GM21619 (cell line): ENCODE measurements around the gene PIGK.
A peak's percentile ranks its signal among the peaks of the same experiment; 100 is the strongest.
"Not testable (repeated sequence)": the region's sequence is repeated elsewhere in the genome, so short reads cannot be mapped to it uniquely, and the experiment has no call there.

Experiments
- ATAC-seq: cut with Tn5 transposase; IDR thresholded peaks from one replicate; pipeline ENCODE4 v1.9.1; 2021; ENCODE audit not compliant: unreplicated experiment

Gene PIGK

DNA sequence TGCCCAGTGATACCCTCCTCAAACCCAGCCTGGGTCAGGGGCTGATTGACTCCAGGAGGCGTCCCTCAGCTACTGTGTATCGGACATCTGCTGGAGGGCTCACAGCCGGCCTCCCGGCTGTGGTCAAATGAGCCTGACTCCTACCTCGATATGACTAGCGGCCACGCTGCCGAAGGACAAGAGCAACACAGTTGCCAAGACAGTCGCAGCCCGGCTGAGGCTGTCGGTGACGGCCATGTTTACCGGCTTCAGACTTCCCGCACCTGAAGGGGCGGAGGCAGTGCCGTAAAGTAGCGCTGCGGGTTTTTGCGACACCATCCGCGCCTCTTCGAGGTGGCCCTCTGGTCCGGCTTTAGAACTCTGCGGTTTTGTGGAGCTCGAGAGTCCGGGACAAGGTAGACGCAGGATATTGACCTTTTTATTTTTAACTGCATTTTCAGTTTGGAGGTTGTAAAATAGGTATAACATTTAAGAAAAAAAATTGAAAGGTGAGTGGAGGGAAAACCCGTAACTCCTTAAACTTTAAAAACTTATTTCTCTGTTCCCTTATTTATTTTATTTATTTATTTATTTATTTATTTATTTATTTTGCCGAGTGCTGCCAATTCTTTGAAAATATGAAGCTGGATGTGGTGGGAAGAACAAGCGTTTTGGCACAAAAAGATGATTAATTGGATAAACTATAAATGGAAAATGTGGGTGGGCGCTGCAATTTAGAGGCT lies at the start of gene PIGK:
TSS of gene PIGK (minus strand) at position 265 of the 722 bp plus-strand sequence. CDS start at position 237, 28 bp downstream.
- ATAC-seq = peak; percentile 89

DNA sequence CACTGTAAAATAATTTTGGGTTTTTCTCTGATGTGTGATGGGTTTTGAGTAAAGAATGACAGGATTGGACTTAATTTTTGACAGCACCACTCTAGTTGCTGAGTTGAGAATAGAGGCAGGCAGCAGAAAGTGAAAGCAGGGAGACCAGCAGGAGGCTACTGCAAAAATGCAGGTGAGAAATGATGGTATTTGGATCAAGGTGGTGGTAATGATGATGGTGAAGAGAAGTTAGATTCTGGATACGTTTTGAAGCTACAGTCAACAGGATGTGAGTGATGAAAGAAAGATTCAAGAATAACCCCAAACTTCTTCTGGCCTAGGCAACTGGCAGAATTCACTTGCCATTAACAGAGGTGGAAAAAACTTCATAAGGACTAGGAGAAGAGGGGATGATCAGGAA lies 47.8 kb upstream of the PIGK start:
- ATAC-seq = no peak

GRCh38 chr1:77265180-77265579 lies 46.0 kb upstream of the PIGK start:
- no peak for ATAC-seq

DNA sequence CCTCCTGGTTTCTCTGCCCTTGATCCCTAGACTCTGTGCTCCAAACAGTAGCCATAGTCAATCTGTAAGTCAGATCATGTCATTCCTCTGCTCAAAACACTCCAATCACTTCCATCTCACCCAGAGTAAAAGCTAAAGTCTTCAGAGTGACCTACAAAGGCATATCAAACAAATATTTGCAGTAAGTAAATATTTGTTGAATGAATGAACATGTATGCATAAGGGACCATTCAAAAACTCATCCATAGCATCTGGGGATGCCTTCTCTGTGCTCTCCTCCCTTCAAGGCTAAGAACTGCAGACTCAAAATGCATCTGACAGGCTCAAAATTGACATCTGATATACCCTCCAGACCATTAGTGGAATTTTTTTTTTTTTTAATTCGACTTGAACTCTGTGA lies 44.5 kb upstream of the PIGK start:
- ATAC-seq = no peak

GRCh38 chr1:77253211-77253610 lies 34.0 kb upstream of the PIGK start:
- ATAC-seq = no peak

DNA sequence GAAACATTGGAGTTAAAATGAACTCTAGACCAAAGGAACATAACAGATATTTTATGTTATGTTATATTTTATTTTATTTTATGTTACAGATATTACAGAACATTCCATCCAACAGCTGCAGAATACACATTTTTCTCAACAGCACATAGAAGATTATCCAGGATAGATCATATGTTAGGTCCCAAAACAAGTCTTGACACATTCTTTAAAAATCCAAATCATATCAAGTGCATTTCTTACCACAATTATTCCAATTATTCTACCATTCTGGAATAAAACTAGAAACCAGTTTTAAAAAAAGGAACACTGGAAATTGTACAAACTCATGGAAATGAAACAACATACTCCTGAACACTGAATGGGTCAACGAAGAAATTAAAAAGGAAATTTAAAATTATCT lies 30.9 kb upstream of the PIGK start:
- no peak for ATAC-seq

DNA sequence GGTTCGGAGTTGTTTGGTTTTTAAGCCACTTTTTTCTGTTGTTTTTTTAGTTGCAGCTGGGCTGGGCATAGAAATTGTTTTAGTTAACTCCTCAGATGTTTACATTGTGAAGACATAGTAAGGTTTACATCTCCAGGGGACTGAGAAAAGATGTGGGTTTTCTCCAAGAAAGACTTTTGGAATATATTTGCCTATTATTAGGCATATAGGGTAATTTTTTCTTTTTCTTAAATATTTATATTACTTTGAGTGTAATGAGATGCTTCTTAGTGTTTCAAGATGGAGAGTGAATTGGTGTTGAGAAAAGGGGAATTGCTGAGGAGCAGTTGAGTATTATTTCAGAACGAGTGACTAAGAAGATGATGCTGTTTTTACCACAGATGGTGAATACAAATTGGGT lies 26.6 kb upstream of the PIGK start:
- ATAC-seq = no peak

DNA sequence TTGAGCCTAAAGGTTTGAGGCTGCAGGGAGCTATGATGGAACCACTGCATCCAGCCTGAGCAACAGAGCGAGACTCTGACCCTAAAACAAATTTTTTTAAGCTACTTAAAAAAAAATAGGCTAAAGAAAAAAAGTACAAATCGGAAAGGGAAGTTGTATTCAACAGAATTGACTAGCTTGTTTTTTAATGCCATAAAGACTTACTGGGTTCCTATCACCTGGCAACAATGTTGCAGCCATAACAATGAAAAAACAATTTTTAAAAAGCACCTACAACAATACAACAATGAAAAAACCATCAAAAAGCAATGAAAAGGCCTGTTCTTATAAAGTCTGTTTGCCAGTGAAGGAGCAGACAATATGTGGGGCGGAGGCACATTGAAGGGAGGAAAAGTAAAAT lies 20.1 kb upstream of the PIGK start:
- ATAC-seq = no peak

GRCh38 chr1:77238462-77238861 lies 19.2 kb upstream of the PIGK start:
- no peak for ATAC-seq

DNA sequence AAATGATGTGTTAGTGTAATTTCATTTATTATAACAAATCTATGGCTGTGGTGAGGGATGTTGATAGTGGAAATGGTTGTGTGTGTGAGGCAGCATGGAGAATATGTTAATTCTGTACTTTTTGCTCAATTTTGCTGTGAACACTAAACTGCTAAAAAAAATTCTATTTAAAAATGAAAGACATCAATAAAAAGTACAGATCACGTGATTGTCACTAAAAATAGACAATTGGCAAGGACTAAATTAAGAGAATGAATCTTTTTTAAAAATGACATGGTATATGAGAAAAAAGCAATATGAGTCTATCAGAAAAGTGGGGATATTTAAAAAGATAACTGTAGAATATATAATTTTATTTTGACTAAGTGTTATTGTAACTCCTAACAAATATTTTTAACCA lies 15.7 kb upstream of the PIGK start:
- no peak for ATAC-seq

DNA sequence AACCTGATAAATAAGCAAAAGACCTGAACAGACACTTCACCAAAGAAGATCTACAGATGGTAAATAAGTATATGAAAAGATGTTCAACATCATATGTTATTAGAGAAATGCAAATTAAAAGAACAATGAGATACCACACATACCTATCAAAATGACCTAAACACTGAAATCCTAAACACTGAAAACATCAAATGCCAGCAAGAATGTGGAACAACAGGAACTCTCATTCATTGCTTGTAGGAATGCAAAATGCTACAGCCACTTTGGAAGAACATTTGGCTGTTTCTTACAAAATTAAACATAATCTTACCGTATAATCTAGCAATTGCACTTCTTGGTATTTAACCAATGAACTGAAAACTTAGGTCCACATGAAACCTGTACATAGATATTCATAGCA lies 14.9 kb upstream of the PIGK start:
- no peak for ATAC-seq

DNA sequence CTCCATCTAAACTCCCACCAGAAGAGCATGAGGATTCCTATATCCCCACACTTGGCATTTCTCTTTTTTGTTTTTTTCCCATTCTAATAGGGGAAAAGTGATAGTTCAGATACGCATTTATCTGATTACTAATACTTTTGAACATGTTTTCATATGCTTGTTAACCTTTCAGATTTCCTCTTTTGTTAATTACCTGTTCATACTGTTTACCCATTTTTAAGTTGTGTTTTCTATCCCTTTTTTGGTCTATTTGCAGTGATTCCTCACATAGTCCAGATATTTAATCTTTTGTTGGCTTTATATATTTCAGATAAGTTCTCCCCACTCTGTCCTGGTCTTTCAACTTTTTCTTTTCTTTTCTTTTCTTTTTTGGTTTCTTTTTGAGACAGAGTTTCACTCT lies 13.6 kb upstream of the PIGK start:
- ATAC-seq = no peak

DNA sequence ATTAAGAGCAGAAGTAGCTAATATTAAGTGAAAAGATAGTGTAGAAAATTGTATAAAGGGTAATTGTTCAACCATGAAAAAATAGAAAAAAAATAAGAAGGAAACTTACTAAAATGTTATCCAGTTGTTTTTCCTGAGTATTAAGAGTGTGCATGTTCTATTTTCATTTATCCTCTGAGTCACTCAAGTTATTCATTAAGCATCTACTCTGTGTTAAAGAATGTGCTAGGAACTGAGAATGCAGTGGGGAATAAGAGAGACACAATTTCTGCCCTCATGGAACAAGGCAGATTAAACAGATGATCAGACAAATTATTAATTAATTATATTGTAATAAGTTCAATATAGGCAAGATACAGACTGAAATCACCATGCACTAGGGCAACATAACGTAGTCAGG lies 10.8 kb upstream of the PIGK start:
- ATAC-seq = no peak

- ATAC-seq = no peak
These were observed 9.6 kb upstream of the PIGK start for GRCh38 chr1:77228836-77229235.

- ATAC-seq = no peak
These were observed 8.2 kb upstream of the PIGK start for GRCh38 chr1:77227381-77227780.

GRCh38 chr1:77222496-77222895 lies 3.3 kb upstream of the PIGK start:
- no peak for ATAC-seq

DNA sequence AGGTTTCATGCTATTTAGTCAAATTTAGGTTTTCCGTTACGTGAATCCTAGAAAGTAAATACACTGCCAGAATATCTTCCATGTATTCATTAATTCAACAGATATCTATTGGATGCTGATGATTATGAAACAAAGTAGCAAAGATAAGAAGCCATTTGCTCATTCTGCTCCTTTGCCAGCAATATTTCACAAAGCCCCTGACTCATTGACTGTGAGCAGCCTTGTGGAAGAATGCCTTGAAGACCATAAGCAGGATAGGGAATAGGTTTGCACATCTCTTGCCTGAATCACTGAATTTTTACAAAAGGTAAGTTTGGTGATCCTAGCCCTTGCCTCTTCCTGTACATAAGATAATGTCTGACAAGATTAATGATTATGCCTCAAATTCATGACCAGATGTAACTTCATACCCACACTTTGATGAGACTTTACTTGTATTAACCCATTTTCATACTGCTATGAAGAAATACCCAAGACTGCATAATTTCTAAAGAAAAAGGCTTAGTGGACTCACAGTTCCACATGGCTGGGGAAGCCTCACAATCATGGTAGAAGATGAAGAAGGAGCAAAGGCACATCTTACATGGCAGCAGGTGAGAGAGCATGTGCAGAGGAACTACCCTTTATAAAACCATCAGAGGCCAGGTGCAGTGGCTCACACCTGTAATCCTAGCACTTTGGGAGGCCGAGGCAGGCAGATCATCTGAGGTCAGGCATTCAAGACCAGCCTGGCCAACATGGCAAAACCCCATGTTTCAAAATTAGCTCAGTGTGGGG lies 1.6 kb upstream of the PIGK start:
- ATAC-seq = no peak

DNA sequence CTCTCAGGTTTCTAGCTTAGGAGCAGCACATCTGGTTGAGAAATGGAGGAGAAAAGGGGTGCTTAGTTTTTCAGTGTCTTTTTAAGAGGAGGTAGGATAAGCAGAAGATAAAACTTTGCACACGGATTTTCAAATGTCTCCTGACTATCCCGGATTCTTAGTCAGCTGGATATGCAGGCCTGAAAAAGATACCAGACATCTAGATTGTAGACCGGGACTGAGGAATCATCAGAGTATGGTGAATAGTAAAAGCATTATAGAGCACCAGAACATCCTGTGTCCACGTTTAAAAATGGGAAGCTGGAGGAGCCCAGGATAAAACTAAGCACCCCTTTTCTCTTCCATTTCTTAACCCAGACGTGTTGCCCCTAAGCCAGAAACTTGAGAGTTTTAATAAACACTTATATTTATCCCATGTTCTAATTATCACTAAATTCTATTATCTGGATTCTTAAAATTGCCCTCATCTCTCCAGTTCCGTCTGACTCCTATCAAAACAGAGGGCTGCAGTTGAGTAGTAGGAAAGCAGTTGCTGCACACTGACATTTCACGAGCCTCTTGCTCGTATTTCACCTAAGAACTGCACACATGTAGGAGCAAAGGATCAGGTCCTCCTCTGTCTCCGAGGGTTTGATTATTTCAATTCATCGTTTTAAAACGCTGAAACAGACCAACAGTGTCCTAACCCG lies 609 bp downstream of the PIGK start:
- ATAC-seq = peak; percentile 32

- ATAC-seq = not testable (repeated sequence)
These were observed 15.2 kb downstream of the PIGK start for GRCh38 chr1:77204043-77204442.

DNA sequence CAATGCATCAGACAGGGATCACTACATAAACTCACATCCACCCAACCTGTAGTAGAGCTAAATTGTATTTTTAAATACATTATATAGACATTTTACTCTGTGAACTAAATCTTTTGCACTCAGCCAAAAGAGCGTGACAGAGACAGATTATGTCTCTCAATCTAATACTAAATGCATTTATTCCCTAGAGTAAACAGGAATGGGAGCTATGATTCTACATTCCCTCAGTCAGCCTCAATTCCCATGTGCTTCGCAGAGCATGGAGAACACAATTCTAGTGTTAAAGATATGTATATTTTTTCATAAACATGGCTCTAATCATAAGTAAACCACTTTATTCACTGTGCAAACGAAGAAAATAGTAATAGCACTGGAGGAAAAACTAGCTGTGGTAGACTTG lies 16.5 kb downstream of the PIGK start:
- no peak for ATAC-seq

DNA sequence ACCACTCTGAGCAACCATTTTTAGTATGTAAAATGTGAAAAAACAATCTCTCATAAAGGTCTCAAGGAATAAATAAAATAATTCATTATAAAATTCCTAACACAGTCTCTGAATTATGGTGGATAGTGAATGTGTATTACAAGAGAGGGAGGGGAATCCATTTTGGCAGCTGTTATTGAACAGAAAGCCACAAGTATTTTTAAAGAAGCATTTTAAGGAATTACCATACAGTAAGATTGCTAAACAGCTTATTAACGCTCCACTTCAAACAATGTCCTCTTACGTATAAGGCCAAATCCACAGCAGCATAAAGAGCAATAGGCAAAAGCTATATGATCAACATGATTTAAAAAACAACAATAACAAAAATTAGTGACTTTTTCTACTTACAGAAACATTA lies 18.4 kb downstream of the PIGK start:
- ATAC-seq = no peak

DNA sequence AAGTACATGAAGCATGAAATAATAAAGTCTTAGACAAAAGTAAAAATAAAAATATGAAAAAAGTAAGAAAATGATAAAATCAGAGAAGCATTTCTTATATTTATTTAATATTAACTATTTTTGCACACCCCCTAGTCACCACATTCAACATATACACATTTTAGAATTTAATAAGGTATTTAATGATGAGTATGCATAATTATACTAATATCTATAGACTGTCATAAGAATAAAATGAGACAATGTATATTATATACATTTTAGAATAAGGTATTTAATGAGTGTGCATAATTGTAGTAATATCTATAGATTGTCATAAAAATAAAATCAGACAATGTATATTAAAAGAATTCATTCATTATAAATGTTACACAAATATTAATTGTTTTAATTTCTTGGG lies 18.9 kb downstream of the PIGK start:
- no peak for ATAC-seq
